HG02571 (cell line): ENCODE measurements around the gene ST3GAL3.

ENCODE experiments used
- ATAC-seq: cut with Tn5 transposase; IDR thresholded peaks from one replicate; pipeline ENCODE4 v1.9.1; 2021; ENCODE audit warnings: mild to moderate bottlenecking, moderate library complexity; ENCODE audit not compliant: unreplicated experiment

Gene ST3GAL3

DNA sequence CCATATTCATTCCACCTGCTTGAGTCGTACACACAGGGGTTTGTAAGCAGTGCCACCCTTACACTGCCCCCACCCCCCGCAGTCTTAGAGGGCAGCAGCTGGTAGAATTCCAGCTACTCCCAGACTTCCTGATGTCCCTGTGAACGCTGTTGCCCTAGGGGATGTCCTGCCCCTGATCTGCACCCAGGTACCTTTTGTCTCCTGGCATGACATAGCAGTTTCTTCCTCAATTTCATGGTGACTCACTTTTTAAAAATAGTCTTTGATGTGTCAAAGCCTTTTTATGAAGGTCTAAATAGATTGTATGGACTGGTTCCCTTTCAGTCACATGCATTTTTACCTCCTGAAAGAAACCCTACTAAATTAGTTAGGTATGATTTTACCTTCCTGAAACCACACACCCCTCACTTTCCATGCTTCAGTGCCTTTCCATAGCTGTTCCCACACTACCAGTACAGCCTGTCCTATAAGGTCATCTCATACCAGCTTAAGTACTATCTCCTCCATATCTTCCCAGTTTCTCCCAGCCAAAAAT, 76.4 kb downstream of the ST3GAL3 start:
- ATAC-seq = no peak

DNA sequence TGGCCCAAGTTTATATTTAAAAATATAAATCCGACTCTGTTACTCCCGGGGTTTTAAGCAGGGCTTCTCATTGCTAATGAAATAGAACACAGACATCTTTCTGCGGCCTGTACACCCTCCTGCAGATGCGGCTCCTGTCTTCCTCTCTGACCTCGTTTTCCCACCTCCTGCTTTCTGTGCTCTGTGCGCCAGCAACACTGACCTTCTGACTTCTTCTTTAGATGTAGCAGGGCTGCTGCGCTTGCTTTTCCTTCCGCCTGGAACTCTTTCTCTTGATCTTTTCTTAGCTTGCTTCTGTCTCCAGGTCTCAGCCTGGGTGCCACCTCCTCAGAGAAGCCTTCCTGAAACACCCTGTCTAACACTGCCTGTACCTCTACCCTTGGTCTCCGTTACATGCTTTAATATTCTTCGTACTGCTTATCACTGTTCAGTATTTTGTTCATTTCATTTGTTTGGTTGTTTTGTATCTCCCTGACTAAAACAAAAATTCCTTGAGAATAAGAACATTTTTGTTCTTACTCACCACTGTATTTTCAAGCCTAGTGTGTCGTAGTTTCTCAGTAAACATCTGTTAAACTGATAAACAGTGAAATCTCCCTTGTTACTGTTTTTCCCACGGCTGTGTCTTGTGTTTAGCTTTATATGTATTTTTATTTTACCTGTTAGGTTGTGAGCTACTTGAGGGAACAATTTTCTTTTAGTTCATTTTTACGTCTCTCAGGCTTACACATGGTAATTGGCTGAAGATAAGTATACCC, 79.0 kb downstream of the ST3GAL3 start:
- ATAC-seq = no peak

DNA sequence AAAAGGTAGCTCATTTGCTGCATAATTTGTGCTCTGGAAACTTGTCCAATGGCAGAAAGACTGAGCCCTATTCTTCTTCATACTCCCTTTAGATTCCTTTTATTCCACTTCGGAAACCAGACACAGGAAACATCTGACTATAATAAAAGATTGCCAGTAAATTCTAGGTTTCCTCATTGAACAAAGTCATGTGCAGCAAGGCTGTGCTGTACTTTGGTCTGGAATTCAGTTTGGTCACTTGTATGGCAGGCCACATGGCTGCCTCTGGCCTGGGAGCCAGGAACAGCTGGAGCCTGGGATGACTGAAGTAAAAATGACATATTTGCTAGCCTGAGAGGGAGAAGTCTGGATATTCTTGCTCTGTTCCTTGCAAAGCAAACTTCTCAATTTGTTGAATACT, 79.6 kb downstream of the ST3GAL3 start:
- ATAC-seq = no peak

DNA sequence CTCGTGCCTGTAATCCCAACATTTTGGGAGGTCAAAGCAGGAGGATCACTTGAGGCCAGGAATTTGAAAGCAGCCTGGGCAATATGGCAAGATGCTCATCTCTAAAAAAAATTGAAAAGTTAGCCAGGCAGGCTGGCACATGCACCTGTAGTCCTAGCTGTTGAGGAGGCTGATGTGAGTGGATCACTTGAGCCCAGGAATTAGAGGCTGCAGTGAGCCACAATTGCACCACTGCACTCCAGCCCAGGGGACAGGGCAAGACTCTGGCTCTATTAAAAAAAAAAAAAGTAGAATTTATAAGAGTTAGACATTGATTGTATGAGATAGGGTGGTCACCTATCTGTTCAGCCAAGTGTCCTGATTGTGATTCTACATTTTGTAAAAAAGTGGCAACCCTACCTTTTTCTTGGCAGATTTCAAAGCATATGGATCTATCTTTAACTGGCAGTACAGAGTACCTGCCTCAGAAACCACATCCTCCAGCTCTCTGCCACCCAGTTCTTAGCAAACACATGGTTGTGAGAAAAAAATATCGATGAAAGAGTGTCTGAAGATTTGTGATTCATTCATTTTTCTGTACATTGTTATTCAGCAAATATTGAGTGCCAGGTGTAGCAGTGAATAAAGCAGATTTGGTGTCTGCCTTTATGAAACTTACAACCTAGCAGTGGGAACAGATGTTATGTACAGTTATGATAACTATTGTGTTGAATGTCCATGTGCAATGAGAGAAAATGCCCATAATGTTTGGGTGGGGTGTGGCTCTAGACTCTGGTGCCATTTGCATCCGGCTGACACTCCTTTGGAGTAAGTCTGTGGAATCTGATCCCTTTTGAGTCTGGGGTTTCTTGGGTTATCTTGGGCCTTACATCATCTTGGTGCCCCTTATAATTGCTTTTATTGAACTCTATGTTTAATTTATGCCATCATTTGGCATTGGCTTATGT, 82.5 kb downstream of the ST3GAL3 start:
- no peak for ATAC-seq

DNA sequence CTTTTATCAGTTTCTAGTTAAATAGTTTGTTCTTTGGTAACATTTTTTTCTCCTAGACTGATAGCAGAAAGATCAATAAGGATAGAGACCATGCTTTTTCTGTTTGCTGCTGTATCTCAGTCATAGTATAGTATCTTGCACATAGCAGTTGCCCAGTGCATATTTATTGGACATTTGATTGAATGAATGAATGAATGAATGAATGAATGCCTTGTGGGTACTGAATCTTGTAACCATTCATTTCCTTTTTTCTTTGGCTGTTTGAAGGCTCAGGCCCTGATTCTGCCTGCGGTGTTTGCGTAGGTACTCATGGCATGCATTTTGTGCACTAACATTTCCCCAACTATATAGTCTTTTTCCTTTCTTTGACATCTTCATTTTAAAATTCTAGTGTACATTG, 83.9 kb downstream of the ST3GAL3 start:
- ATAC-seq = no peak

DNA sequence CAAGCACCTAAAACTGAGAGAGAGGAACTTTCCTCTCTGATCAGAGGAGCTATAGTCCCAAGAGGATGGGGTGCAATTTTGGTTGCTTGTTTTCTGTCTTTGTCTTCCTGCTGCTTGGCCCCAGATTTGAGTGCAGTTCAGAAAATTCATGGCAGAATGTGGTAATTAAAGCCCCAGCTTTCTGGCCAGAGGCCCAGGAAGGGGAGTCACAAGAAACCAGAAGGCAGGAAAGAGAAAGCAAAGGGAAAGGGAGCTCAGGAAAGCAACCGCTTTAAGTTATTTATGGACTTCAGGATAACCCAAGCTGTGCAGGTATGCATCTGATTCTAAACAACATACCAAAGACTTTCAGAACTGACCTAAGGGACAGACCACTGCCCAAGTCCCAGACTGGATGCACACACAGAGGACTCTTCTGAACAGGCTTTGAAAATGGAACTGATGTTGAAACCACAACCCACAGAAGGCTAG, 88.8 kb downstream of the ST3GAL3 start:
- ATAC-seq = no peak

DNA sequence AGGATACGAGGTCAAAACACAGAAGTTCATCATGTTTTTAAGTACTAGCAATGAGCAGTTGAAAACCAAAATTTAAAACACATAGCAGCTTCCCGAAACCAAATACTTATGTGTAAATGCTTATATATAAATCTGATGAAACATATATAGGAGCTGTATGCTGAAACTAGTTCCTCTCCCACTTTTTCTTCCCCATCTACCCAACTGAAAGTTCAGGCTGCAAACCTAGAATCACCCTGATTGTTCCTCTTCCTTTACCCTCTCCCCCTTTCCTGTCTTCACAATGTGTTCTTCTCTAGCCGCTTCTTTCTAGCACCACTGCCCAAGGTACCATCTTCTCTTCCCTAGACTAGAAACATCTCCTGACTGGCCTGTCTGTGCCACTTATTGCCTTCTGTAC, 90.6 kb downstream of the ST3GAL3 start:
- no peak for ATAC-seq

DNA sequence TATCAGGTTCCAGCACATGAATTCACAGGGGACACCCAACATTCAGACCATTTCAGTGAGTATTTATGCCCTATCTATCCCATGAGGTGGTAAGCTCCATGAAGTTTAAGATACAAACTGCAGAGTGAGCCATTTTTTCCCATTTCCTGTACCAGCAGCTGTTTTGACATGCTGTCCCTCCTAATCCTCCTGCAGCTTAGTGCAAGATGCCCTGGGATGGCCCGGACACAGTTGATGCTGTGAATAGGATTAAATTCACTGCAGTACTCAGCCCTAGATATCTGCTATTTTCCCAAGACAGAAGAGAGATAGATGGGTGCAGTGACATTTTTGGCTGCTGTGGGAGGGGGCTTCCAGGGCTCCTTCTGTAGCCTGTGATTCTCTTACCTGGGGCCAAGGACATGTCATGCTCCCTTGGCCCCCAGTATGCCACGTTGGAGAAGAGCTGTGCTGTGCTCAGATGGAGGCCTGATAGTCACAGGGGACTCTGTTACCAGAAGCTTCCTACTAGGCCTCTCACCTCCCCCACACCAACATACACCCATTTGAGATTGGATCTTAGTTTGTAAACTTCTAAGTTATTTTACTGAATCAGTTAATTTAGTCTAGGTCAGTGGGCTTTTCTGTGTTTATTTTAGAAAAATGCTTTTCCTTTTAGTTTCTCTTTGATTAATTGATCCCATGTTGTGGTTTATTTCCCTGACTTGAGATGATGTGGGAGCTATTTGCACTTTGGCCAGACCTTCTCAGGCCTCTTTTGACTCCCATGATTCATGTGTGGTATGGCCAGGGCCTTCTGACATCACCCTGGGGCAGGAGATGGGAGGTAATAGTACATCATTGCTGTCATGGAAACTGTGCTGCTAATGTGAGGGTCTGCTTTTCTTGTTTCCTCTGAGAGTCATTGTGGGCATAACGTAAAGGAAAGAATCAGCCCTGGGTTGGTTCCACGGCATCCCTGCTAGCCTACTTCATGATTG, 92.6 kb downstream of the ST3GAL3 start:
- ATAC-seq = no peak

DNA sequence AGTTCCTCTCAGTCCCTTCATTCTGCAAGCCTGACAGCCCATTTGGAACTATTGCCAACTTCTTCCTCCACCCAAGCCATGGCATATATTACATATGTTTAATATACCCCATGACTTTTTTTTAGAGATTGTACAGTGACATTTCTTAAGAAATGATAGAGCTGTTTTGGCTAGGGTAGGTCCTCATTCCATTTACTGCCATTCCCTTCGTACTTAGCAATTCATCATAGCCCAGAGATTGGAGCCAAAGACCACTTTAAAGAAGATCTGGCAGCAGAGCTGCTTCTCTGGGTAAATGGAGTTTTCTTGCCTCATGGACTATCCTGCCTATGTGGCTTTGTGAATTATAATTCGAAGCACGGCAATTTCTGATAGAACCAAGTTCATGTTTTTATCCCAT, 93.4 kb downstream of the ST3GAL3 start:
- no peak for ATAC-seq

DNA sequence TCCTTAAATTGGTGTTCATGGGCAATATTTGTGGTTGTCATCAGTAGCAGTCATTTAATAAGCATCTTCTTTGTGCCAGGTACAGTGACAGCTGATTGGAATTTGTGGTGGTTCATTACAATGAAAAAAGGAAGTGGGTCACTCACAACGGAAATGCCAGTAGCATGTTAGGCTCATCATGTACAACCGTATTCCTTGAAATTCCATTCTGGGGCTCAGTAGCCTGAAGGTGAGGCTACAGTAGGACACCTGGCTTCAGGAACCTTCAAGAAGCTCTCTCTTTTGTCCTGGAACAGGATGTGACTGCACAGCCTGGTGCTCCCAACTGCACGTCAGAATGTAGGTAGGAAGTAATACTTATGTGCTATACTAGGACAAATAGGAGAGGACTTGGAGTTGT, 93.9 kb downstream of the ST3GAL3 start:
- no peak for ATAC-seq

DNA sequence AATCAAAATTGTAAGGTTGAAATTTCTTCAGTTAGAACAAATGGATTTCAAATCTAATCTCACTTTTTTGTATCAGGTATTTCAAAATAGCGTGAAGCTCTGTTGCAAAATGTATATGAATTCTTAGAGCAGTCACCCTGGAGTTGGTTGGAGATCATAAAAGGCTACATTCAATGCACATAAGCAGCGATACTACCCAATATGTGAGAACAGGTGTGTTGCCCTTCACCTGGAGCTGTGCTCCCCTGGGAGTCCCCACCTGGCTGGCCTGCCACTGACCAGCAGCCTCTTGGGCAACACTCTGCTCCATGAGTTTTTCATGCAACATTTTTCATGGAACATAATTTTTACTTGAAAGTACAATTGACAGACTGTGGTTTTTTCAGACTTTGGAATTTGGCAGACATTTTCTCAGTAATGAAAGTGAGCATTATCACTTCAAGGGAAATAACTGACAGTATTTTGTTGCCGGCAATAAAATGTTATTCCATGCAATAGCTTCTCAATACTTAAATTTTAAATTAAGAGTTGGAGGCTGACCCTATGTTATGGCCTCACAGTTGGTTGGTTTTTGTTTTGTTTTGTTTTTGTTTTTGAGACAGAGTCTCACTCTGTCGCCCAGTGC, 95.1 kb downstream of the ST3GAL3 start:
- ATAC-seq = no peak

DNA sequence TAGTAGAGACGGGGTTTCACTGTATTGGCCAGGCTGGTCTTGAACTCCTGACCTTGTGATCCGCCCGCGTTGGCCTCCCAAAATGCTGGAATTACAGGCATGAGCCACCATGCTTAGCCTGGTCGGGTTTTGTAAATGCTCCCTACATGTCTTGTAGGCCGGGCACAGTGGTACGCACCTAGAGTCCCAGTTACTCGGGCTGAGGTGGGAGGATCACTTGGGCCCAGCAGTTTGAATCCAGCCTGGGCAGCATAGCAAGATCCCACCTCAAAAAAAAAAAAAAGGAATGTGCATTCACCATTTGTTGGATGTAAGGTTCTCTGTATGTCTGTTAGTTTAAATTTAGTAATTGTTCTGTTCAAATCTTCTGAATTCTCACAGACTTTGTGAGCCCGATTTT, 95.8 kb downstream of the ST3GAL3 start:
- no peak for ATAC-seq

DNA sequence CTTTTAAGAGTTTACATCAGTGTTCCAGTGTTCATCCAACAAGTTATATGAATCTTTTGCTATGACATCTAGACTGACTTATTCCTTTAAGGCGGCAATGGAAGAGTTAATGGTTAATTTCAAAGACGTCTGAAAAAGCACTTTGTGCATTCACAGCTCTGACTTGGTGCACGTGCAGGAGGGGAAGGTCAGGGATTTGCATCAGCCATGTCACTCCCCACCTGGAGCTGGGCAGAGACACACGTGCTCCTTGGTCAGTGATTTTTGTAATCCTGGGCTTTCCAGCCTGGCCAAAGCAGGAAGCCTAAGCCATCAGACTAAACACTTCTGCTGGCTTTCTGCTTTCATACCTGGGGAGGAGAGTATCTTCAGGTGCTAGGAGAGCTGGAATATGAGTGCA, 96.3 kb downstream of the ST3GAL3 start:
- ATAC-seq = no peak

DNA sequence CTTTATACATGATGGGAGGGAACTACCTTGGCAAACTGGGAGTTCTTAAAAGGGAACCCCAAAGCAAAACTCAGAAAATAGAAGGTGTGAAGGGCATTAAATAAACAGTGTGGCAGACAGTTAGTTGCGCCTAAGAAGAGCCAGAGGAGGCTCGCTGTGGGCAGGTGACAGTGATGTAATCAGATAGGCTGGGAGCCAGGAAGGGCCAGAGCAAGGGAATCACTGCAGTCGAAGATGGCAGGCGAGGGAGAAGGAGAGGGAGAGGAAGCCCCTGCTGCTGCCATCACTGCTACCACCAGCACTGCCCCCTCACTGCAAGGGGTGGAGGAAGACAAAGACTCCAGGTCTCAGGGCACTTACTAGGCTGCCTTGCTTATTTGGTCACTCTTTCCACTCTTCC, 97.2 kb downstream of the ST3GAL3 start:
- ATAC-seq = no peak

DNA sequence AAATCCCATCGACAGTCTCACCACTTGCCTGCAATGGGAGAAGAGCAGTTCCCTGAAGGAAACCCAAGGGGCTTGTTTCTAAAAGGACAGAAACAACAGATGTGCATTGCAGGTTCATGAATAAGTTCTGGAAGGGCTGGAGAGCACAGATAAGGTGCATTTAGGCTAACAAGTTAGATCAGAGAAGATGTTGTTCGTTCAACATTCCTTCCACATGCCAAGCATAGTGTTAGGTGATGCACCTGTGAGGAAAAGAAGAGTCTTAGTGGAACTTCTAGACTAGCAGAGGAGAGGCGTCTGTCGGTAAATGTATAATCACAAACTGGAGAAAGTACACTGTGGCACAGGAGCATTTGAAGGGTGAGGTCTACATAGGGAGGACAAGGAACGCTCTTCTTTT, 98.0 kb downstream of the ST3GAL3 start:
- no peak for ATAC-seq

DNA sequence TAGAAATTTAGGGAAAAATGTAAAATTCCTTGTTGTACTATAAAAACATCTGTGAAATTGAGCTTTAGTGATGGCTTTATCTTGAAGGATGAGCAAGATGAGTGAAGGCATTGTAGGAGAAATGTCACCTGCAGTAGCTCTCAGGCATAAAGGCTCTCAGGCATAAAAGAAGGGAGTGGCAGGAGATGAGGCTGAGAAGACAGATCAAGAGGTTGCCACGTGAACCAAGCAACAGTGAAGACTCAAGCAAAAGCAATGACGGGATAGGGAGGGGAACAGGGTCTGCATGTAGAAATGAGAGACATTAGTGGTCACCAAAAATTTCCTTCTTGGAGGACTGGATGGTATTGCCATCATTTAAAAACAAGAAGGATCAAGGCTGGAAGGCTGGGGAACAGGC, 98.8 kb downstream of the ST3GAL3 start:
- no peak for ATAC-seq

DNA sequence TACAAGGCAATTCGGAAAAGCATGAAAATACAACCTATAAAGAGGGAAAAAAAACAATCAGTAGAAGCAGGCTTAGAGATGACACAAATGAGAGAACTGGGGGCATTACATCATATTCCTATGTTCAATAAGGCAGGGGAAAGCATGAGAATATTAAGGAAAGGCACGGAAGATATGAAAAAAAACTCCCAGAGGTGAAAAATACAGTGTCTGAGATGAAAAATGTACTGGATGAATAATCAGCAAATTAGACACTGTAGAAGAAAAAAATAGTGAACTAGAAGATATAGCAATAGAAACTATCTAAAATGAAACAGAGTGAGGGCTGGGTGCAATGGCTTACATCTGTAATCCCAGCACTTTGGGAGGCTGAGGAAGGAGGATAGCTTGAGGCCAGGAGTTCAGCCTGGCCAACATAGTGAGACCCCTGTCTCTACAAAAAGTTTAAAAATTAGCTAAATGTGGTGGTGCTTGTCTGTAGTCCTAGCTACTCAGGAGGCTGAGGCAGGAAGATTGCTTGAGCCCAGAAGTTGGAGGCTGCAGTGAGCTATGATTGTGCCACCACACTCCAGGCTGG, 101.8 kb downstream of the ST3GAL3 start:
- ATAC-seq = no peak

DNA sequence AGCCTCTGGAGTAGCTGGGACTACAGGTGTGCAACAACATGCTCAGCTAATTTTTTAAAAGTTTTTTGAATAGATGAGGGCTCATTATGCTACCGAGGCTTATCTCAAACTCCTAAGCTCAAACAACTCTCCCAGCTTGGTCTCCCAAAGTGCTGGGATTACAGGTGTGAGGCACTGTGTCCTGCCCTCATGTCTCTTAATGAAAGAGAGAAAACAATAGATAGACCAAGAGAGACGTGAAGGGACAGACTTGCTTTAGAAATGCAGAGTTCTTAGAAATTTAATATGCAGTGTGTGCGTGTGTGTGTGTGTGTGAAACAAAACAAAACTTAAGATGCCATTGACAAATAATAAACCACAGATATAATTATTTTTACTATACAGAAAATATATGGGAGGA, 105.2 kb downstream of the ST3GAL3 start:
- no peak for ATAC-seq

DNA sequence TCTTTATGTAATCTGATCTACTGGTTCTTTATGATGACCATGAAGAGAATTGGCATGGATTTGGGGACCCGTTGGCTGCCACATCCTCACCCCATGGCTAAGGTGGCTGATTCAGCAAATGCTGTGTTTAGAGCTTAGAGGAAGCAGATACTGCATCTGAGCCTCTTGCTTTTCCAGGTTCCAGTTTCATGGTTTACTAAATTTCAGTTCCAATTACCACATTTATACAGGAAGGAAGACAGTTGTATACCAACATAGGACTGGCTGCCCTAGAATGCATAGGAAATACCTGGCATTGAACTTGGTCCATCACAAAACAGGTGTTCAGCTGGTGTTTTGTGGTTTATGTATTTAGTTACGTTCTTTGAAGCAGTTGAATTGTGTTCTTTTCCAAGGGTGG, 107.1 kb downstream of the ST3GAL3 start:
- no peak for ATAC-seq
